PC-3 (cell line): Measurements from ENCODE around the gene DEFB123. TPM values are rescaled to one million over a fixed set of nuclear protein-coding genes. Genes with fewer than 3 reads are reported as not detected.
"Not testable (repeated sequence)": the region's sequence is repeated elsewhere in the genome, so short reads cannot be mapped to it uniquely, and the experiment has no call there.

Source experiments
- ATAC-seq: fragments of 200-7000 bp; cut with Tn5 transposase; 2 replicates; pipeline ENCODE4 v1.9.1; 2020; ENCODE audit warnings: mild to moderate bottlenecking, moderate library complexity
- BruUV-seq: library from RNA; stranded (reverse); fragments of 400-500 nt; replicated peaks from 2 replicates; lab custom pipeline; 2021; lab: Mats Ljungman, UMichigan
- CTCF ChIA-PET: fragments of 300-600 bp; sonication (Branson Sonifier 250); formaldehyde crosslinking; loops from one replicate; lab custom pipeline; 2022; ENCODE audit warnings: antibody characterized with exemption; lab: Charles Lee
- POLR2A ChIA-PET: fragments of 300-600 bp; sonication (Branson Sonifier 250); formaldehyde crosslinking; loops from one replicate; lab custom pipeline; 2022; ENCODE audit warnings: antibody characterized with exemption; ENCODE audit not compliant: unreplicated experiment; lab: Charles Lee
- DNase-seq: peaks from one replicate; pipeline ENCODE4 v3.0.0-alpha.2; 2015
- H2AFZ ChIP-seq: fragments of 300-600 bp; sonication (generic); 2 replicates; pipeline ENCODE4 v1.6.0; 2016; ENCODE audit warnings: antibody characterized with exemption, low read length
- H3F3A ChIP-seq: fragments of 300-600 bp; sonication (generic); one replicate; pipeline ENCODE4 v1.6.0; 2017; ENCODE audit warnings: antibody characterized with exemption, low read length, control low read depth, mild to moderate bottlenecking; ENCODE audit not compliant: unreplicated experiment
- H3K27ac ChIP-seq: fragments of 300-600 bp; sonication (generic); 2 replicates; pipeline ENCODE4 v1.5.1; 2016; ENCODE audit warnings: mild to moderate bottlenecking, low read length
- H3K27me3 ChIP-seq: fragments of 300-600 bp; sonication (generic); 2 replicates; pipeline ENCODE4 v1.6.1; 2016; ENCODE audit warnings: low read length, mixed read lengths
- H3K36me3 ChIP-seq: fragments of 300-600 bp; sonication (generic); 2 replicates; pipeline ENCODE4 v1.6.1; 2016; ENCODE audit warnings: low read depth, mixed run types, low read length, mixed read lengths
- H3K4me1 ChIP-seq: fragments of 300-600 bp; sonication (generic); 2 replicates; pipeline ENCODE4 v1.5.1; 2016; ENCODE audit warnings: low read length; ENCODE audit not compliant: insufficient read depth
- H3K4me2 ChIP-seq: fragments of 300-600 bp; sonication (generic); 2 replicates; pipeline ENCODE4 v1.6.0; 2016; ENCODE audit warnings: low read length
- H3K4me3 ChIP-seq: fragments of 300-600 bp; sonication (generic); 2 replicates; pipeline ENCODE4 v1.5.1; 2016; ENCODE audit warnings: mild to moderate bottlenecking, low read length, mixed read lengths
- H3K79me2 ChIP-seq: fragments of 300-600 bp; sonication (generic); 2 replicates; pipeline ENCODE4 v1.6.1; 2017; ENCODE audit warnings: low read length, mixed read lengths
- H3K9ac ChIP-seq: fragments of 300-600 bp; sonication (generic); 2 replicates; pipeline ENCODE4 v1.6.0; 2016; ENCODE audit warnings: mild to moderate bottlenecking, low read length
- H3K9me2 ChIP-seq: fragments of 300-600 bp; sonication (generic); replicated peaks from 2 replicates; pipeline ENCODE4 v1.6.1; 2016; ENCODE audit warnings: mixed run types, low read length, mixed read lengths
- H3K9me3 ChIP-seq: fragments of 300-600 bp; sonication (generic); 2 replicates; pipeline ENCODE4 v1.6.1; 2016; ENCODE audit warnings: low read length, mixed read lengths
- H4K20me1 ChIP-seq: fragments of 300-600 bp; sonication (generic); 2 replicates; pipeline ENCODE4 v1.6.1; 2016; ENCODE audit warnings: low read length, mixed read lengths
- EZH2 ChIP-seq: fragments of 300-600 bp; sonication (generic); IDR thresholded peaks from one replicate; pipeline ENCODE4 v1.6.1; 2017; ENCODE audit warnings: antibody characterized with exemption, mild to moderate bottlenecking, low read length; ENCODE audit not compliant: unreplicated experiment
- EZH2phosphoT487 ChIP-seq: fragments of 300-600 bp; sonication (generic); IDR thresholded peaks from 2 replicates; pipeline ENCODE4 v1.6.1; 2018; ENCODE audit warnings: mild to moderate bottlenecking, antibody characterized with exemption, low read length, borderline replicate concordance
- intact Hi-C: fragments of 100-400 bp; cut with micrococcal nuclease; formaldehyde crosslinking; loops from 2 replicates; pipeline ENCODE4 v1.9.0; 2023
- total RNA-seq: library from RNA; depleted of rRNA; stranded (reverse); fragments of >200 nt; gene quantifications from 2 replicates; pipeline ENCODE4 v1.2.3, GENCODE V29; 2014
- TF ChIP-seq, protein P1 (sequence below): fragments of 300-600 bp; sonication (generic); conservative IDR thresholded peaks from 2 replicates; pipeline ENCODE4 v1.5.1; 2017; ENCODE audit warnings: antibody characterized with exemption, low read depth, mild to moderate bottlenecking, low read length

Gene DEFB123
- total RNA-seq, 1 experiment from 2014 or later, result not detected

DNA sequence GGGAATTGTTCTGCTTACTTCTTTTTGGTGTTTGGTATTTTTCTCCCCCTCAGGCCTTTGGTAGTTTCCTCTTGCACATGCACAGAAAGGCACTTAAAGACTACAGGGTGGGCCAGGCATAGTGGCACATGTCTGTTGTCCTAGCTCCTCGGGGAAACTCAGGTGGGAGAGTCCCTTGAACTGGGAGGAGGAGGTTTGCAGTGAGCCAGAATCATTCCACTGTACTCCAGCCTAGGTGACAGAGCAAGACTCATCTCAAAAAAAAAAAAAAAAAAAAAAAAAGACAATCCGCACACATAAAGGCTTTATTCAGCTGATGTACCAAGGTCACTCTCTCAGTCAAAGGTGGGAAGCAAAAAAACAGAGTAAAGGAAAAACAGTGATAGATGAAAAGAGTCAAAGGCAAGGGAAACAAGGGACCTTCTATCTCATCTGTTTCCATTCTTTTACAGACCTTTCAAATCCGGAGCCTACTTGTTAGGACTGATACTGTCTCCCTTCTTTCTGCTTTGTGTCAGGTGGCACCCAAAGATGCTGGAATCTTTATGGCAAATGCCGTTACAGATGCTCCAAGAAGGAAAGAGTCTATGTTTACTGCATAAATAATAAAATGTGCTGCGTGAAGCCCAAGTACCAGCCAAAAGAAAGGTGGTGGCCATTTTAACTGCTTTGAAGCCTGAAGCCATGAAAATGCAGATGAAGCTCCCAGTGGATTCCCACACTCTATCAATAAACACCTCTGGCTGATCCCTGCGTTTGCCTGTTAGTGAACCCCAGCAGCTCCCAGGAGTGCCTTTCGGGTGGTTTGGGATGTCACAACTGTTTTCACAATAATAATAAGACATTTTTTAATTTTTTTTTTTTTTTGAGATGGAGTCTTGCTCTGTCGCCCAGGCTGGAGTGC, 9.3 kb downstream of the DEFB123 start:
- no peak for TF ChIP-seq EZH2phosphoT487
- TF ChIP-seq, protein P1, sequence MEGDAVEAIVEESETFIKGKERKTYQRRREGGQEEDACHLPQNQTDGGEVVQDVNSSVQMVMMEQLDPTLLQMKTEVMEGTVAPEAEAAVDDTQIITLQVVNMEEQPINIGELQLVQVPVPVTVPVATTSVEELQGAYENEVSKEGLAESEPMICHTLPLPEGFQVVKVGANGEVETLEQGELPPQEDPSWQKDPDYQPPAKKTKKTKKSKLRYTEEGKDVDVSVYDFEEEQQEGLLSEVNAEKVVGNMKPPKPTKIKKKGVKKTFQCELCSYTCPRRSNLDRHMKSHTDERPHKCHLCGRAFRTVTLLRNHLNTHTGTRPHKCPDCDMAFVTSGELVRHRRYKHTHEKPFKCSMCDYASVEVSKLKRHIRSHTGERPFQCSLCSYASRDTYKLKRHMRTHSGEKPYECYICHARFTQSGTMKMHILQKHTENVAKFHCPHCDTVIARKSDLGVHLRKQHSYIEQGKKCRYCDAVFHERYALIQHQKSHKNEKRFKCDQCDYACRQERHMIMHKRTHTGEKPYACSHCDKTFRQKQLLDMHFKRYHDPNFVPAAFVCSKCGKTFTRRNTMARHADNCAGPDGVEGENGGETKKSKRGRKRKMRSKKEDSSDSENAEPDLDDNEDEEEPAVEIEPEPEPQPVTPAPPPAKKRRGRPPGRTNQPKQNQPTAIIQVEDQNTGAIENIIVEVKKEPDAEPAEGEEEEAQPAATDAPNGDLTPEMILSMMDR, result no peak
- TF ChIP-seq EZH2, result no peak
- Histone ChIP-seq H3K4me2 (no peak overlapping the region), H3K79me2 (no peaks in the 10 kb centered on the region), H3K27me3 (peaks cover 18% of the 10 kb centered on the region), H3K9ac (no peak overlapping the region), H4K20me1 (no peaks in the 10 kb centered on the region), H3K4me1 (no peaks in the 10 kb centered on the region), H3K9me3 (no peaks in the 10 kb centered on the region), H3K27ac (no peak overlapping the region), H3K36me3 (no peaks in the 10 kb centered on the region), H2AFZ (no peak overlapping the region), H3K9me2 (no peaks in the 10 kb centered on the region), H3K4me3 (no peak overlapping the region), H3F3A (no peaks in the 10 kb centered on the region)
- DNase-seq (no peak), ATAC-seq (no peak)
- ChIA-PET POLR2A (no interaction called here), CTCF (interaction anchor here (0.7 kb wide), 1 partner anchor 54 kb away, joined by 3 read pairs; no protein-coding TSS in a partner anchor)
- no TSS peak for BruUV-seq
- intact Hi-C loops, result no loop called here

DNA sequence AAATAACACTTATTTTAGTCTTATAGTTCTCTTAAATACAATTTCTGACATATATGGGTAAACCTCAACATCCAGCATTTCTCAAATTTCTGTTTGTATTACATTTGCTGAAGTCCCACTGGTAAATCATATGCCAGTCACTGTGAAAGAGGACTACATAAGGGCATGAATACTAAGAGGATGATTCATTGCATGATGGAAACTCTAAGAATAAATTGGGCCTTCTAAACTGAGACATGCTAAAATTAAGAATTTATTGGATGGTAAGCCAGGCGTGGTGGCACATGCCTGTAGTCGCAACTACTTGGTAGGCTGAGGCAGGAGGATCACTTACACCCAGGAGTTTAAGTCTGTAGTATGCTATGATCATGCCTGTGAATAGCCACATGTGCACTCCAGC, 12.1 kb downstream of the DEFB123 start:
- no peaks in the 10 kb centered on the region for H3K9me3 ChIP-seq
- ATAC-seq (no peak), DNase-seq (no peak)
- no peaks in the 10 kb centered on the region for H3F3A ChIP-seq
- ChIA-PET CTCF (no interaction called here), POLR2A (no interaction called here)
- no peaks in the 10 kb centered on the region for H3K36me3 ChIP-seq
- H3K4me1 ChIP-seq, result no peaks in the 10 kb centered on the region
- H3K4me3 ChIP-seq, result no peak overlapping the region
- no peak overlapping the region for H3K27ac ChIP-seq
- H3K9me2 ChIP-seq, result no peaks in the 10 kb centered on the region
- H3K27me3 ChIP-seq, result no peaks in the 10 kb centered on the region
- no peak for TF ChIP-seq EZH2
- no peak for TF ChIP-seq EZH2phosphoT487
- TF ChIP-seq, protein P1, result no peak
- H3K4me2 ChIP-seq, result no peak overlapping the region
- H4K20me1 ChIP-seq, result no peaks in the 10 kb centered on the region
- H3K79me2 ChIP-seq, result no peaks in the 10 kb centered on the region
- intact Hi-C loops, result no loop called here
- no peak overlapping the region for H3K9ac ChIP-seq
- no TSS peak for BruUV-seq
- no peak overlapping the region for H2AFZ ChIP-seq

DNA sequence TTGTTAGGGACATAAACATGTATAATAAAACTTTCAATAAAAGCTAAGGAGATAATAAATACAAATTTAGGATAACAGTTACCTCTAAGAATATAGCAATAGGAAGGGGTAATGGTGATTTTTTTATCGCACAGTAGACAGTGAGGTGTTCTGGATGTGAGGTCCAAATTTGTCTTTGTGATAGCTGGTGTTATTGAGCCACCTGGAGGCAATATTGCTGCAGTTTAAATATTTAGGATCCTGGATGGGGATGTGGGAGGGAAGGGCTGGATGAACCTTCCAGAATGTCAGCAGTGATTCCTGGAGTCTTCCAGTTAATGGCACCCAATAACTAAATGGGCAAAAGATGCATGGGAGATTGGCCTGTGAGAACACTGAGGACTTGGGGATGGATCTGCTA, 13.9 kb downstream of the DEFB123 start:
- ChIA-PET POLR2A (no interaction called here), CTCF (no interaction called here)
- Histone ChIP-seq H3F3A (no peaks in the 10 kb centered on the region), H3K9ac (no peak overlapping the region), H3K27me3 (peaks cover 7% of the 10 kb centered on the region), H3K9me2 (no peaks in the 10 kb centered on the region), H3K4me1 (no peaks in the 10 kb centered on the region), H3K79me2 (no peaks in the 10 kb centered on the region), H3K4me2 (no peak overlapping the region), H3K27ac (no peak overlapping the region), H4K20me1 (no peaks in the 10 kb centered on the region), H3K9me3 (no peaks in the 10 kb centered on the region), H3K4me3 (no peak overlapping the region), H3K36me3 (no peaks in the 10 kb centered on the region), H2AFZ (no peak overlapping the region)
- no peak for DNase-seq
- ATAC-seq, result no peak
- BruUV-seq, result no TSS peak
- intact Hi-C loops, result no loop called here
- TF ChIP-seq, protein P1, result no peak
- TF ChIP-seq EZH2, result no peak

DNA sequence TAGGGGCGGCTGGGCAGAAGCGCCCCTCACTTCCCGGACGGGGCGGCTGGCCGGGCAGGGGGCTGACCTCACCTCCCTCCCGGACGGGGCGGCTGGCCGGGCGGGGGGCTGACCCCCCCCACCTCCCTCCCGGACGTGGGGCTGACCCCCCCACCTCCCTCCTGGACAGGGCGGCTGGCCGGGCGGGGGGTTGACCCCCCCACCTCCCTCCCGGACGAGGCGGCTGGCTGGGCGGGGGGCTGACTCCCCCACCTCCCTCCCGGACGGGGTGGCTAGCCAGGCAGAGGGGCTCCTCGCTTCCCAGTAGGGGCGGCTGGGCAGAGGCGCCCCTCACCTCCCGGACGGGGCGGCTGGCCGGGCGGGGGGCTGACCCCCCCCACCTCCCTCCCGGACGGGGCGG, 30.5 kb downstream of the DEFB123 start:
- not testable (repeated sequence) for H3K36me3 ChIP-seq

More for the DNA sequence above, 30.5 kb downstream of the DEFB123 start:
- H3K9me2 ChIP-seq, H3F3A ChIP-seq, CTCF ChIA-PET, ATAC-seq, POLR2A ChIA-PET, H3K79me2 ChIP-seq, H2AFZ ChIP-seq, H3K27ac ChIP-seq, H3K9ac ChIP-seq, DNase-seq, H3K4me2 ChIP-seq, intact Hi-C loops, H3K4me1 ChIP-seq, H3K4me3 ChIP-seq, BruUV-seq, H4K20me1 ChIP-seq, H3K9me3 ChIP-seq: not testable (repeated sequence)
- peaks cover 18% of the 10 kb centered on the region for H3K27me3 ChIP-seq
